AG04449 (cell line): ENCODE measurements around the gene ARHGAP10.

Experiments
- CTCF ChIA-PET: fragments of 350-600 bp; formaldehyde crosslinking; extraction: SDS; loops from one replicate; lab custom pipeline; 2021; ENCODE audit warnings: antibody characterized with exemption; lab: Yijun Ruan, JAX
- POLR2A ChIA-PET: fragments of 400-600, 350-600 bp; formaldehyde crosslinking; extraction: SDS; loops from one replicate; lab custom pipeline; 2020; ENCODE audit warnings: antibody characterized with exemption, inconsistent platforms; lab: Yijun Ruan, JAX
- DNase-seq: peaks from one replicate; pipeline ENCODE4 v3.0.0-alpha.2; 2010; ENCODE audit warnings: low read depth, low spot score
- H3K4me3 ChIP-seq: 2 replicates; pipeline ENCODE4 v1.5.1; 2011; ENCODE audit warnings: low read depth, mild to moderate bottlenecking, control low read depth, low read length
- CTCF ChIP-seq: IDR thresholded peaks from one replicate; pipeline ENCODE4 v1.5.1; 2011; ENCODE audit warnings: mild to moderate bottlenecking, moderate library complexity, low read length, control low read depth, inconsistent platforms; ENCODE audit not compliant: insufficient read depth; ENCODE audit errors: missing control alignments

Gene ARHGAP10

GRCh38 chr4:147788791-147789190 lies 56.9 kb downstream of the ARHGAP10 start:
- ChIA-PET POLR2A (interaction anchor here (0.7 kb wide), 1 partner anchor 16 kb away, joined by 3 read pairs; no protein-coding TSS in a partner anchor), CTCF (interaction anchor here (0.6 to 2.7 kb wide), 3 partner anchors 16 to 81 kb away, joined by 4 to 11 read pairs (median 5); no protein-coding TSS in a partner anchor)
- no peak for TF ChIP-seq CTCF
- DNase-seq: no peak
- no peak overlapping the region for H3K4me3 ChIP-seq

GRCh38 chr4:147789596-147789995 lies 57.7 kb downstream of the ARHGAP10 start:
- ChIA-PET CTCF (interaction anchor here (2.7 kb wide), 1 partner anchor 81 kb away, joined by 11 read pairs; no protein-coding TSS in a partner anchor), POLR2A (interaction anchor here (0.6 kb wide), 1 partner anchor 21 kb away, joined by 3 read pairs; no protein-coding TSS in a partner anchor)
- no peak for TF ChIP-seq CTCF
- DNase-seq: no peak
- no peak overlapping the region for H3K4me3 ChIP-seq

- no peak for TF ChIP-seq CTCF
- no peak for DNase-seq
- POLR2A ChIA-PET: interaction anchor here (0.6 kb wide), 1 partner anchor 22 kb away, joined by 3 read pairs; no protein-coding TSS in a partner anchor
- CTCF ChIA-PET: interaction anchor here (0.6 kb wide), 1 partner anchor 11 kb away, joined by 3 read pairs; no protein-coding TSS in a partner anchor
- H3K4me3 ChIP-seq: no peak overlapping the region
Measured at GRCh38 chr4:147790412-147790811, 58.5 kb downstream of the ARHGAP10 start.

GRCh38 chr4:147791341-147791740 lies 59.5 kb downstream of the ARHGAP10 start:
- ChIA-PET POLR2A (no interaction called here), CTCF (no interaction called here)
- H3K4me3 ChIP-seq: no peak overlapping the region
- no peak for DNase-seq
- no peak for TF ChIP-seq CTCF

GRCh38 chr4:147791865-147792264 lies 60.0 kb downstream of the ARHGAP10 start:
- CTCF ChIA-PET: interaction anchor here (0.9 kb wide), 2 partner anchors 10 to 52 kb away, joined by 3 to 4 read pairs; no protein-coding TSS in a partner anchor
- POLR2A ChIA-PET: no interaction called here

More at GRCh38 chr4:147791865-147792264, 60.0 kb downstream of the ARHGAP10 start:
- TF ChIP-seq CTCF: no peak
- no peak overlapping the region for H3K4me3 ChIP-seq
- DNase-seq: no peak
